Stimulated activated CD4-positive, alpha-beta T cell treated with anti-CD3 and anti-CD28 coated beads, TNF-alpha, amount 100 ng/mL, for 1 hour (primary cell): ENCODE measurements around the gene OXSM.

Experiments
- DNase-seq, 3 donors: peaks; one replicate each; pipeline ENCODE4 v3.0.0-alpha.2; 2020; ENCODE audit warnings: low read depth in 3 of 3, low spot score in 1 of 3

The OXSM gene

DNA sequence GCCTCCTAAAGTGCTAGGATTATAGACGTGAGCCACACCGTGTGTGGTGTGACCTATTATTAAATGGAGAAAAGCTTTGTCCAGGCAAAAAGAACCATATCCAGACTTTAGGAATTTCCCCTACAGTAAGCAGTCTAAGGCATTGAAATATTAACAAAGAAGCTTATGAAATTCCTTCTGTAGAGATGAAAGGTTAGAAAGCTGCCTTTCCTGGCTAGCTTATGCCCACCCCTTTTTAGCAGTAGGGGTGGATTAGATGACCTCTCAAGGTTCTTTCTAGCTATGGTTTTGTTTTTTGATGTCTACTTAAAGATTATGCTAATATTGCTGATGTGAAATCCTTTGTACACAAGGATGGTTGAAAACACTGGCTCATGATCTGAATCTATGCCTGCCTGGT lies 13.9 kb downstream of the OXSM start:
- DNase-seq, result no peak

- DNase-seq, result no peak
Observed at GRCh38 chr3:25804676-25805075, 14.8 kb downstream of the OXSM start.

GRCh38 chr3:25812644-25813043 lies 22.8 kb downstream of the OXSM start:
- DNase-seq, result no peak

DNA sequence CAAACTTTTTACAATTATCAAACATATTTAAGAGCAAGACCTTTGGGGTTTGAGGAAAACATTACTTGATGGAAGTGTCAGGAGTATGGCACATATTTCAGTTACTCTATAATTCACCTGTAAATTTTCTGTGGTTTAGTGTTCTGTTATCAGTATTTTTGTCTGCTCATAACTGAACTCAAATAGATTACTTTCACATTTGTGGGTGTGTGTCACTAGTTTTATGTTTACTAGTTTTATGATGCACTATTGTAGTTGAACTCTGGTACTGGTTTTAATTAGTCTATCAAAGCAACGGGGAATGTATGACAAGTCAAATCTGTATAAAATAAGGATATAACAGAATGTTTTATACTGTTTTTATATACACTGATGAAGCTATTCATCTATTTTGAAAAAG lies 27.2 kb downstream of the OXSM start:
- DNase-seq, result no peak

- DNase-seq, result no peak
Observed at GRCh38 chr3:25817638-25818037, 27.7 kb downstream of the OXSM start.

- DNase-seq, result no peak
Observed at GRCh38 chr3:25818335-25818734, 28.4 kb downstream of the OXSM start.

DNA sequence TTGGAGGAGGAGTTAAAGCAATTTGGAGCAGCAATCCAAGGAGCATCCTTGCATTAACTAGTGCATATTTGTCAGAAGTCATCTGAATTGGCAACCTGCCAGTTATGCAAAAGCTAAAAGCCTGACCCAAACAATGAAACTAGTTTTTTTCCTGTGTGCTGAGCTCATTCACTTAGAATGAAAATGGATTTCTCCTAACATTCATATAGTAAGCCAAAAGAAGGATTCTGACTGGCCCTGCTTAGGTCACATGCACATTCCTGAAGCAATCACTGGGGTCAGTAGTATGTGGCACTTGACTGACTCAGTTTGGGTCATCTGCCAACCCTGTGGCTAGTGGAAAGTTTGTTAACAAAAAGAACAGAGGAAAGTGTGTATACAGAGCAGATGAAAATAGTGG lies 30.5 kb downstream of the OXSM start:
- no peak for DNase-seq

- DNase-seq, result no peak
Observed at GRCh38 chr3:25820816-25821486, 31.1 kb downstream of the OXSM start.

DNA sequence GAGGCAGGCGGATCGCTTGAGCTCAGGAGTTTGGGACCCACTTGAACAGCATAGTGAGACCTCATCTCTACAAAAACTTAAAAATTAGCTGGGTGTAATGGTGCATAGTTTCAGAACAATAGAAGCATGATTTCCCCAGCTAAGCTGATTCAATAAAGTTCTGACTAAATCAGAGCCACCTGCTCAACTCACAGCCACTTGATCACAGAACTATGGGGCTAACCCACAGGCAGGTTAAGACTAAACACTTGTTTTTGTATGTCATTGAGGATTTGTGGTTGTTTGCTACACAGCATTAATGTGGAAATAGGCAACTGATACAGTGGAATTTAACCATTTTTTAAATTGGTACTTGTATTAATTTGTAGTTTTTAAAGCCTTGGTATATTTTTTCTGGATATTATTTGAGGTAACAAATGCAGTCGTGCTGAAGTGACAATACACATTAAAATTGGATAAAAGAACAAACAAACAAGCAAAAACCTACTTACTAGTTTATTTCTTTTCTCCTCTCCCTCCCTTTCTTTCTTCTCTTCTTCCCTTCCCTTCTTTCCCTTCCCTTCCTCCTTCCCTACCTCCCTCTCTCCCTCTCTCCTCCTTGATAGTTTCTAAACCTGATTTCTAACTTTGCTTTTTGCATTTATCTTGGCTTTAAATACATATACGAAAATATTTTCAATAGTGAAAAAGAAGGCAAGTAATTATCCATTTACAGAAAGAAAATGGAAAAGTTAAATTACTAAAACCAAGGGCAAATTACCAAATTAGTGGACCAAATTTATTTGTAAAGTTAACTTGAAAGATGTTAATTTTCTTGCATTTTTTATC lies 32.1 kb downstream of the OXSM start:
- no peak for DNase-seq

DNA sequence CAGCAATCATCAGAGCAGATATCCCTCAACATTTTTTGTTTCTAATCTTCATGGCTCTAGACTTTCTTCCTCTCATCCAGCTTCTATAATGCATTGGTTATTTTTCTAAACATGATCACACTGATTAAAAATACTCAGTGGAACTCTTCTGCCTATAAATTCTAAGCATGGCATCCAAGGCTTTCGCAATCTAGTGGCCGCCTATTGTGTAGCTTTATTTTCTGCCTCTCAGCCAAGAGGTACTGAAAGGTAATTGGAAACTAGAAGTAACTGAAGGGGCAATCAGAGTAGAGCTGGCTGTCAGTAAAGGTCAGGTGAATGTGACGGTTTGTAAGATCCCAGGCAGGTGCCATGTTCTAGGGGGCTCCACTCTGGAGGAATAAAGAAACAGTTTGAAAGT lies 33.4 kb downstream of the OXSM start:
- no peak for DNase-seq

DNA sequence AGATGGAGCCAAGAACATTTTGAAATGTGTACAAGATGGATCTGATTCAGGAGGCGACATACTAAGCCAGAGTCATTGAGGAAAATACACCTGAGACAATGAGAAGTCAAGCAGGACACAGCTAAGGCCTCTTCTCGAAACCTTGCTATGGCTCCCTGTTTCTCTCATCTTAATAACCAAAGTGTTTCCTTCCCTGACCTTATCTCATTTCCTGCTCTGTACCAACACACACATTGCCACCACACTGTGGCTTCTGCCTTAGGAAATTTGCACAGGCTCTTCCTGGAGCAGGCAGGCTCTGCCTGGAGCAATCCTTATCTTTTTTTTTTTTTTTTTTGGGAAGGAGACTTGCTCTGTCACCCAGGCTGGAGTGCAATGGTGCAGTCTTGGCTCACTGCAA lies 36.6 kb downstream of the OXSM start:
- DNase-seq, result no peak

GRCh38 chr3:25830373-25831280 lies 40.7 kb downstream of the OXSM start:
- DNase-seq, result no peak

DNA sequence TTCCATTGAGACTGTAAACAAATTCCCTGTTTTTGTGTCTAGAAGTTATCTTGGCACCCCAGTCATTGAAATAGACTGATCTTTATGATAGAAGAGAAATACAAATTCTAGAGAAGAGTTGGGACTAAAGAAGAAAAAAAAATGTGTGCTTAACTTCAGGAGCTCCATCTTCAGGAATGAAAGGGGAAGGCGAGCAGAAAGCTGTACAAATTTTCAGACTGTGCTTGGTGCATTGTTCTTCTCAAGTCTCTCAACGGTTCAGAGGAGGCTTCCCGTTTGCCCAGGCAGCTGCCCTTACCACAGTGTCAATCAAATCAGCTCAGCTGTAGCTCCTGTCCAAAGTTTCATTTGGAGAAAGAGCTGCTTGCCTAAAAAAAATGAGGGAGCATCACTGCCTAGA lies 41.7 kb downstream of the OXSM start:
- DNase-seq, result no peak

DNA sequence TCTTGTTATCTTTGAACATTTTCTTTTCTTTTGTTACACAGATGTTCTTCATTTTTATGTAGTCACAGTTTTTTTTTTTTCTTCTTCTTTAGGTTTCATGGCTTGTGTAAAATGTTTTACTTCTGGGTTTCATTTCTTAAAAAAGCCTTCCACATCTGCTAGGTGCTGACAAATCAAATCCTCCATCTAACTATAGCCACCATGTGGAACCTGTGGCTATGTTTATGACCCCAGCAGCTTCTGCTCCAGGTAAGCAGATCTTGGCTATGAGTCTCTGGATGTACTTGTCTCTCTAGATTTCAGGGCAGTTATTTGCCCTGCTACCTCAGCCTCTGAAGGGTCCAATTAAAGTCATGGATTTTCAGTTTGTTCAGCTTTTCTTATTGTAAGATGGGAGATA lies 44.5 kb downstream of the OXSM start:
- DNase-seq, result no peak

DNA sequence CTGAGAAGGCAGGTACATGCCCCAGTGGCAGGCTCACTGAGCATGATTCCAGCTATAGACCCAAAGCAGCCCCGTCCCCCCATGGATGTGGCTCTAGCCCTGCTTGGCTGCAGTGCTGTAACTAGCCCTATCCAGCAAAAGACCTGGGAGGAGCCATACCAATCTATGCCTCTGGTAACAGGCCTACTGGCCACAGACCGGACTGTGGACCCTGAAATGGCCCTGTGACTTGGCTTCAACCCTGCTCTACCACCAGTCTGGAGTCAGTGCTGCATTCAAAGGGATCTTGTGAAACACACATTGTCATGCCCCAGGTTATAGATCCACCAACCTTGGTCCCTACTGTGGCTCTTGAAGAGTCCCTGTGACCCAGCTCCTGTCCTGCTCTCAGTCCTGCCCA lies 46.7 kb downstream of the OXSM start:
- DNase-seq, result no peak

DNA sequence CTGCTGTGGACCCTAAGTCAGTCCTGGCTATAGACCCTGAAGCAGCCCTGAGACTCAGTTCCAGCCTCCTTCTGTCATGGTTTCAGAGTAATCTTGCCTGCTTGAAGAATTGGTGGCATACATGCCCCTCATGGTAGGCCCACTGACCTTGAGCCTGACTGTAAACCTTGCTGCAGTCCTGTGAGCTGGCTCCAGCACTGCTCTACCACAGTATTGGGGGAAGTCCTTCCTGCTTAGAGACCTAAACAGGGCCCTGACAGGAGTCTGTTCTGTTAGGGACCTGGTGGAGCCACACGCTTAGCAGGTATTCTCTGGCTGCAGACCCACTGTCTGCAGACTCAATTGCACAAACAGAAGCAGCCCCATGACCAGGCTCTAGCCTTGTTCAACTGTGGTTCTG lies 47.1 kb downstream of the OXSM start:
- no peak for DNase-seq

- DNase-seq, result no peak
Observed at GRCh38 chr3:25840099-25840498, 50.2 kb downstream of the OXSM start.

DNA sequence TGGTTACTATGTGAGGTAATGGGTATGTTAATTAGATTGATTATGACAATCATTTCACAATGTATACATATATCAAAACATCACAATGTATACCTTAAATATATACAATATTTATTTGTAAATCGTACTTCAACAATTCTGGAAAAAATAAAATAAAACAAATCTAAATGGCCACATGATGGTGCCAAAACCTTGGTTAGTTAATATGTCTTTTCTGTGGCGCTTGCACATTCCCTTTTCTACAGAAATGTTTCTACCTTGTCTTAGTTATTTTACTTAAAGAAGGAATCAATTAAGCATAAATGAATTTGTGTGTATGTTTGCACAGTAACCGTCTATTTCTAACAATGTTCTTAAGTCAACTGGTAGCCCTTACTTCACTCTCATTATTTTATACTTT lies 53.4 kb downstream of the OXSM start:
- DNase-seq, result no peak
